Measurements from ENCODE around the gene SCNN1A.

Gene SCNN1A

DNA sequence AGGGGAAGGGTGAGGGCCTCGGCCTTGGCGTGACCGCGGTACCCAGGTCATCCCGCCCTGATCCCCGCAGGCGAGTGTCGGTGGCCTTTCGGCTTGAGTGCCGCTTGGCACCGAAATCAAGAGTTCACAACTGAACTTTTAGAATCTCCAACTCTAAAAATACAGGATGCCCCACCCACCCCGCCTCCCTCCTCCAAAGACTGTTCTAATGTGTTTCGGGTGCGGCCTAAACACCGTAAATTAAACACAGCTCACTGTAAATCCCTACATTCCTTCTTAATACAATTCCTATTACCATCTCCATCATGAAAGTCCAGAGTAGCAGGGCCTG lies 11.4 kb downstream of the SCNN1A start:
- peak overlapping the region; percentile 90 for H3K27ac ChIP-seq
- no peak for DNase-seq (ENCODE audit: low spot score)
- POLR2A ChIA-PET (ENCODE audit: low non-redundant PET) = no interaction called here
- TF ChIP-seq, protein P1, sequence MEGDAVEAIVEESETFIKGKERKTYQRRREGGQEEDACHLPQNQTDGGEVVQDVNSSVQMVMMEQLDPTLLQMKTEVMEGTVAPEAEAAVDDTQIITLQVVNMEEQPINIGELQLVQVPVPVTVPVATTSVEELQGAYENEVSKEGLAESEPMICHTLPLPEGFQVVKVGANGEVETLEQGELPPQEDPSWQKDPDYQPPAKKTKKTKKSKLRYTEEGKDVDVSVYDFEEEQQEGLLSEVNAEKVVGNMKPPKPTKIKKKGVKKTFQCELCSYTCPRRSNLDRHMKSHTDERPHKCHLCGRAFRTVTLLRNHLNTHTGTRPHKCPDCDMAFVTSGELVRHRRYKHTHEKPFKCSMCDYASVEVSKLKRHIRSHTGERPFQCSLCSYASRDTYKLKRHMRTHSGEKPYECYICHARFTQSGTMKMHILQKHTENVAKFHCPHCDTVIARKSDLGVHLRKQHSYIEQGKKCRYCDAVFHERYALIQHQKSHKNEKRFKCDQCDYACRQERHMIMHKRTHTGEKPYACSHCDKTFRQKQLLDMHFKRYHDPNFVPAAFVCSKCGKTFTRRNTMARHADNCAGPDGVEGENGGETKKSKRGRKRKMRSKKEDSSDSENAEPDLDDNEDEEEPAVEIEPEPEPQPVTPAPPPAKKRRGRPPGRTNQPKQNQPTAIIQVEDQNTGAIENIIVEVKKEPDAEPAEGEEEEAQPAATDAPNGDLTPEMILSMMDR (conservative IDR thresholded peaks at IDR 0.05; ENCODE audit: low read depth) = no peak
- CTCF ChIA-PET = interaction anchor here (0.6 to 0.8 kb wide), 3 partner anchors 9 to 323 kb away, joined by 3 read pairs; no protein-coding TSS in a partner anchor

GRCh38 chr12:6363330-6364043 lies 11.9 kb downstream of the SCNN1A start:
- ChIA-PET CTCF (interaction anchor here (0.6 to 1.2 kb wide), 5 partner anchors 9 to 65 kb away, joined by 3 to 7 read pairs (median 3); no protein-coding TSS in a partner anchor), POLR2A (ENCODE audit: low non-redundant PET) (interaction anchor here (0.5 kb wide), 1 partner anchor 197 kb away, joined by 3 read pairs; no protein-coding TSS in a partner anchor)
- TF ChIP-seq, protein P1 (conservative IDR thresholded peaks at IDR 0.05; ENCODE audit: low read depth) = no peak
- peak overlapping the region; percentile 90 for H3K27ac ChIP-seq
- peak; percentile 77 for DNase-seq (ENCODE audit: low spot score)

GRCh38 chr12:6363010-6363329 lies 12.4 kb downstream of the SCNN1A start:
- peak overlapping the region; percentile 90 for H3K27ac ChIP-seq
- DNase-seq (ENCODE audit: low spot score) = no peak
- TF ChIP-seq, protein P1 (conservative IDR thresholded peaks at IDR 0.05; ENCODE audit: low read depth) = no peak
- ChIA-PET CTCF (interaction anchor here (0.6 to 1.2 kb wide), 3 partner anchors 12 to 30 kb away, joined by 3 to 7 read pairs (median 3); no protein-coding TSS in a partner anchor), POLR2A (ENCODE audit: low non-redundant PET) (interaction anchor here (0.5 kb wide), 1 partner anchor 197 kb away, joined by 3 read pairs; no protein-coding TSS in a partner anchor)

- POLR2A ChIA-PET (ENCODE audit: low non-redundant PET) = no interaction called here
- no peak for DNase-seq (ENCODE audit: low spot score)
- CTCF ChIA-PET = interaction anchor here (1.2 kb wide), 1 partner anchor 12 kb away, joined by 7 read pairs; no protein-coding TSS in a partner anchor
- TF ChIP-seq, protein P1 (conservative IDR thresholded peaks at IDR 0.05; ENCODE audit: low read depth) = no peak
- H3K27ac ChIP-seq = peak overlapping the region; percentile 90
Observed at GRCh38 chr12:6362403-6362802, 13.0 kb downstream of the SCNN1A start.

DNA sequence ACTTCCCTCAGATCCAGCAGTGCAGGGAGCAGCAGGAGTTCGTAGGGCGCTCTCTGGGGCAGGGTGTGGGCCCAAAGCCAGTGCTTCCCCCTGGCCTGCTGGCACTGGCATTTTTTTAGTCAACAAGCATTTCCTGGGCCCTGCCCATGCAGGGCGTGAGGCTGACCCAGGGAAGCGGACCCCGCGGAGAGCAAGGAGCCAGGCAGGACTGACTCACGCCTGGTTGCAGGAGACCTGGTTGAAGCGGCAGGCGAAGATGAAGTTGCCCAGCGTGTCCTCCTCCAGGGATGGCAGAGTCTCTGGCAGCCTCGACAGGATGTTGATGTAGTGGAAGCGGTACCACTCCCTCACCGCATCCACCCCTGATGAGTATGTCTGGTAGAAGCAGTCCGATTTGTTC lies 13.5 kb downstream of the SCNN1A start:
- ChIA-PET CTCF (no interaction called here), POLR2A (ENCODE audit: low non-redundant PET) (no interaction called here)
- TF ChIP-seq, protein P1 (conservative IDR thresholded peaks at IDR 0.05; ENCODE audit: low read depth) = no peak
- DNase-seq (ENCODE audit: low spot score) = no peak
- H3K27ac ChIP-seq = peak overlapping the region; percentile 90

GRCh38 chr12:6360578-6361490 lies 14.5 kb downstream of the SCNN1A start:
- POLR2A ChIA-PET (ENCODE audit: low non-redundant PET) = interaction anchor here (0.5 kb wide), 1 partner anchor 9 kb away, joined by 4 read pairs; no protein-coding TSS in a partner anchor
- no peak for DNase-seq (ENCODE audit: low spot score)
- H3K27ac ChIP-seq = peak overlapping the region; percentile 90
- TF ChIP-seq, protein P1 (conservative IDR thresholded peaks at IDR 0.05; ENCODE audit: low read depth) = no peak
- CTCF ChIA-PET = no interaction called here
